Peyer's patch (tissue), 4 donors: ENCODE measurements around the gene TAS2R1. TPM values are rescaled to one million over a fixed set of nuclear protein-coding genes. Genes with fewer than 3 reads are reported as not detected.
"Not testable (repeated sequence)": the region's sequence is repeated elsewhere in the genome, so short reads cannot be mapped to it uniquely, and the experiment has no call there.

Experiments
- DNase-seq, 3 donors: peaks; one replicate each; pipeline ENCODE4 v3.0.0-alpha.2; 2017 to 2019
- H3K27ac ChIP-seq, 4 donors: fragments of 200-600 bp; sonication (generic); one replicate each; pipeline ENCODE4 v1.5.1; 2016 to 2019
- H3K27me3 ChIP-seq, 2 donors: fragments of 200-600 bp; sonication (generic); one replicate each; pipeline ENCODE4 v1.5.1; 2019
- H3K36me3 ChIP-seq, 3 donors: fragments of 200-600 bp; sonication (generic); one replicate each; pipeline ENCODE4 v1.5.1; 2016 to 2019
- H3K4me1 ChIP-seq, 4 donors: fragments of 200-600 bp; sonication (generic); one replicate each; pipeline ENCODE4 v1.5.1; 2016 to 2019
- H3K4me3 ChIP-seq, 4 donors: fragments of 200-600 bp; sonication (generic); 1 replicate in 3 of 4; 2 replicates in 1 of 4; pipeline ENCODE4 v1.5.1; 2016 to 2019; ENCODE audit warnings: mild to moderate bottlenecking in 1 of 4
- H3K9me3 ChIP-seq, 4 donors: fragments of 200-600 bp; sonication (generic); one replicate each; pipeline ENCODE4 v1.5.1; 2016 to 2019; ENCODE audit warnings: mild to moderate bottlenecking in 1 of 4
- CTCF ChIP-seq, 6 experiments: fragments of 450-650 bp in 4 of 6; fragments of 200-600 bp in 2 of 6; sonication (generic) in 1 of 6; IDR thresholded peaks; one replicate each; pipeline ENCODE4 v1.5.1; 2017 to 2019; ENCODE audit warnings: antibody characterized with exemption in 6 of 6, mild to moderate bottlenecking in 3 of 6, moderate library complexity in 1 of 6
- POLR2A ChIP-seq, 2 donors: fragments of 450-650 bp; IDR thresholded peaks; one replicate each; pipeline ENCODE4 v1.5.1; 2017; ENCODE audit warnings: antibody characterized with exemption in 2 of 2, mild to moderate bottlenecking in 2 of 2, moderate library complexity in 2 of 2
- total RNA-seq, 4 donors: library from RNA; depleted of rRNA; stranded (reverse); fragments of >200 nt; gene quantifications; one replicate each; pipeline ENCODE4 v1.1.0, GENCODE V29; 2016

TAS2R1 gene
- total RNA-seq, 4 donors from 2014 or later = not detected

- TF ChIP-seq POLR2A (IDR thresholded peaks at IDR 0.05) (no peak), CTCF (IDR thresholded peaks at IDR 0.05) (no peak)
- DNase-seq = no peak
- H3K4me3 ChIP-seq = no peak overlapping the region
- H3K27me3 ChIP-seq = no peaks in the 10 kb centered on the region
- no peaks in the 10 kb centered on the region for H3K9me3 ChIP-seq
- H3K27ac ChIP-seq = no peak overlapping the region
- no peaks in the 10 kb centered on the region for H3K4me1 ChIP-seq
- H3K36me3 ChIP-seq = no peaks in the 10 kb centered on the region
Observed at GRCh38 chr5:9605041-9605838, 24.9 kb downstream of the TAS2R1 start.

GRCh38 chr5:9604416-9604815 lies 25.7 kb downstream of the TAS2R1 start:
- H3K4me1 ChIP-seq = no peaks in the 10 kb centered on the region
- DNase-seq = no peak
- no peaks in the 10 kb centered on the region for H3K27me3 ChIP-seq
- no peaks in the 10 kb centered on the region for H3K36me3 ChIP-seq
- no peak overlapping the region for H3K4me3 ChIP-seq
- H3K9me3 ChIP-seq = no peaks in the 10 kb centered on the region
- TF ChIP-seq CTCF (IDR thresholded peaks at IDR 0.05) (no peak), POLR2A (IDR thresholded peaks at IDR 0.05) (no peak)
- no peak overlapping the region for H3K27ac ChIP-seq

GRCh38 chr5:9601055-9601739 lies 29.0 kb downstream of the TAS2R1 start:
- no peaks in the 10 kb centered on the region for H3K4me1 ChIP-seq
- no peaks in the 10 kb centered on the region for H3K36me3 ChIP-seq
- no peak overlapping the region for H3K4me3 ChIP-seq
- no peak overlapping the region for H3K27ac ChIP-seq
- TF ChIP-seq POLR2A (IDR thresholded peaks at IDR 0.05) (no peak), CTCF (IDR thresholded peaks at IDR 0.05) (no peak)
- no peaks in the 10 kb centered on the region for H3K27me3 ChIP-seq
- no peak for DNase-seq
- no peaks in the 10 kb centered on the region for H3K9me3 ChIP-seq

- DNase-seq = no peak
- no peak overlapping the region for H3K27ac ChIP-seq
- no peaks in the 10 kb centered on the region for H3K9me3 ChIP-seq
- no peak for TF ChIP-seq CTCF (IDR thresholded peaks at IDR 0.05)
- no peak for TF ChIP-seq POLR2A (IDR thresholded peaks at IDR 0.05)
- H3K36me3 ChIP-seq = no peaks in the 10 kb centered on the region
- H3K4me1 ChIP-seq = no peaks in the 10 kb centered on the region
- peaks cover 0 to 4% of the 10 kb centered on the region in 2 donors for H3K27me3 ChIP-seq
- no peak overlapping the region for H3K4me3 ChIP-seq
Observed at GRCh38 chr5:9599391-9599790, 30.8 kb downstream of the TAS2R1 start.

- not testable (repeated sequence) for H3K9me3 ChIP-seq, H3K27ac ChIP-seq, H3K27me3 ChIP-seq, H3K4me1 ChIP-seq, H3K4me3 ChIP-seq, DNase-seq, H3K36me3 ChIP-seq
Observed at GRCh38 chr5:9598329-9598728, 31.8 kb downstream of the TAS2R1 start.

- H3K4me3 ChIP-seq, H3K27me3 ChIP-seq, H3K36me3 ChIP-seq, H3K4me1 ChIP-seq, DNase-seq, H3K27ac ChIP-seq, H3K9me3 ChIP-seq: not testable (repeated sequence)
Observed at GRCh38 chr5:9597322-9597721, 32.8 kb downstream of the TAS2R1 start.
